ENCODE results near the gene RNASET2.

GRCh38 chr6:166969390-166970002, 13.1 kb upstream of the RNASET2 start:
- TF ChIP-seq CTCF (IDR thresholded peaks at IDR 0.05; ENCODE audit: poor library complexity): no peak
- no peak for TF ChIP-seq EZH2 (IDR thresholded peaks at IDR 0.05; ENCODE audit: borderline replicate concordance)

All from hepatocyte (in vitro differentiated cells).